HEK293 (cell line): ENCODE results near the gene MED8.
"Not testable (repeated sequence)": the region's sequence is repeated elsewhere in the genome, so short reads cannot be mapped to it uniquely, and the experiment has no call there.

Experiments
- CTCF ChIP-seq: fragments of 450-650 bp; formaldehyde crosslinking; IDR thresholded peaks from 2 replicates; pipeline ENCODE4 v1.5.1; 2016; ENCODE audit warnings: missing biosample characterization, missing genetic modification characterization
- SCRT2 ChIP-seq: fragments of 450-650 bp; formaldehyde crosslinking; IDR thresholded peaks from 2 replicates; pipeline ENCODE4 v1.5.1; 2016; ENCODE audit warnings: missing biosample characterization, missing genetic modification characterization
- SP2 ChIP-seq: fragments of 450-650 bp; formaldehyde crosslinking; IDR thresholded peaks from 2 replicates; pipeline ENCODE4 v1.5.1; 2016; ENCODE audit warnings: missing biosample characterization, missing genetic modification characterization
- TCF7L2 ChIP-seq: IDR thresholded peaks from 2 replicates; pipeline ENCODE4 v1.6.1; 2011; ENCODE audit warnings: low read depth, mild to moderate bottlenecking, inconsistent platforms, low read length, moderate library complexity, borderline replicate concordance
- ZBTB7A ChIP-seq: fragments of 450-650 bp; formaldehyde crosslinking; IDR thresholded peaks from 2 replicates; pipeline ENCODE4 v1.5.1; 2016; ENCODE audit warnings: low read depth, missing biosample characterization, missing genetic modification characterization
- ZFP41 ChIP-seq: fragments of 450-650 bp; formaldehyde crosslinking; IDR thresholded peaks from 2 replicates; pipeline ENCODE4 v1.5.1; 2016; ENCODE audit warnings: missing biosample characterization, missing genetic modification characterization, borderline replicate concordance
- ZNF114 ChIP-seq: fragments of 450-650 bp; formaldehyde crosslinking; IDR thresholded peaks from 2 replicates; pipeline ENCODE4 v1.5.0; 2017; ENCODE audit warnings: missing biosample characterization, missing genetic modification characterization
- ZNF138 ChIP-seq: fragments of 450-650 bp; formaldehyde crosslinking; IDR thresholded peaks from 2 replicates; pipeline ENCODE4 v1.5.1; 2016; ENCODE audit warnings: missing biosample characterization, missing genetic modification characterization, borderline replicate concordance
- ZNF274 ChIP-seq, 2 experiments: fragments of 200-500 bp in 1 of 2; fragments of 450-650 bp in 1 of 2; sonication (Bioruptor generic) in 1 of 2; formaldehyde crosslinking in 1 of 2; IDR thresholded peaks; 2 replicates each; pipeline versions ENCODE4 v1.5.1 to v1.6.1; 2014 to 2016; ENCODE audit warnings: borderline replicate concordance in 1 of 2, inconsistent platforms in 1 of 2, low read length in 1 of 2, missing biosample characterization in 1 of 2, missing genetic modification characterization in 1 of 2
- ZNF350 ChIP-seq: fragments of 450-650 bp; formaldehyde crosslinking; IDR thresholded peaks from 2 replicates; pipeline ENCODE4 v1.5.0; 2017; ENCODE audit warnings: missing biosample characterization, mild to moderate bottlenecking, missing genetic modification characterization
- ZNF510 ChIP-seq: fragments of 450-650 bp; formaldehyde crosslinking; IDR thresholded peaks from 2 replicates; pipeline ENCODE4 v1.5.1; 2018; ENCODE audit warnings: mild to moderate bottlenecking, missing genetic modification characterization, missing biosample characterization; ENCODE audit not compliant: insufficient replicate concordance
- ZNF610 ChIP-seq: fragments of 450-650 bp; formaldehyde crosslinking; IDR thresholded peaks from 2 replicates; pipeline ENCODE4 v1.5.1; 2016; ENCODE audit warnings: missing biosample characterization, missing genetic modification characterization, borderline replicate concordance
- TF ChIP-seq, protein P1 (sequence below): fragments of 450-650 bp; formaldehyde crosslinking; IDR thresholded peaks from 2 replicates; pipeline ENCODE4 v1.5.1; 2016; ENCODE audit warnings: missing biosample characterization, missing genetic modification characterization

DNA sequence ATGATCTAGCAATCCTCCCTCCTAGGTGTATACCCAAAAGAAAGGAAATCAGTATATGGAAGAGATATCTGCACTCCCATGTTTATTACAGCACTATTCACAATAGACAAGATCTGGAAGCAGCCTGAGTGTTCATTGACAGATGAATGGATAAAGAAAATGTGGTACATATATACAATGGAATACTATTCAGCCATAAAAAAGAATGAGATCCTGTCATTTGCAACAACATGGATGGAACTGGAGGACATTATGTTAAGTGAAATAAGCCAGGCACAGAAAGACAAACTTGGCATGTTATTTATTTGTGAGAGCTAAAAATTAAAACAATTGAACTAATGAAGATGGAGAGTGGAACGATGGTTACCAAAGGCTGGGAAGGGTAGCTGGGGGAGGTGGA lies 23.8 kb upstream of the MED8 start:
- TF ChIP-seq SCRT2 (tag by site-specific recombination); CTCF (tag by site-specific recombination); SP2 (tag by site-specific recombination); ZNF138 (tag by site-specific recombination); ZNF610 (tag by site-specific recombination); ZNF350 (tag by site-specific recombination); TCF7L2; ZNF274 (IDR thresholded peaks at IDR 0.05; ENCODE audit: low read length); ZNF274 (tag by site-specific recombination; IDR thresholded peaks at IDR 0.05; ENCODE audit: borderline replicate concordance); ZNF114 (tag by site-specific recombination); ZBTB7A (tag by site-specific recombination); ZNF510 (tag by site-specific recombination); ZFP41 (tag by site-specific recombination): not testable (repeated sequence)
- TF ChIP-seq, protein P1, sequence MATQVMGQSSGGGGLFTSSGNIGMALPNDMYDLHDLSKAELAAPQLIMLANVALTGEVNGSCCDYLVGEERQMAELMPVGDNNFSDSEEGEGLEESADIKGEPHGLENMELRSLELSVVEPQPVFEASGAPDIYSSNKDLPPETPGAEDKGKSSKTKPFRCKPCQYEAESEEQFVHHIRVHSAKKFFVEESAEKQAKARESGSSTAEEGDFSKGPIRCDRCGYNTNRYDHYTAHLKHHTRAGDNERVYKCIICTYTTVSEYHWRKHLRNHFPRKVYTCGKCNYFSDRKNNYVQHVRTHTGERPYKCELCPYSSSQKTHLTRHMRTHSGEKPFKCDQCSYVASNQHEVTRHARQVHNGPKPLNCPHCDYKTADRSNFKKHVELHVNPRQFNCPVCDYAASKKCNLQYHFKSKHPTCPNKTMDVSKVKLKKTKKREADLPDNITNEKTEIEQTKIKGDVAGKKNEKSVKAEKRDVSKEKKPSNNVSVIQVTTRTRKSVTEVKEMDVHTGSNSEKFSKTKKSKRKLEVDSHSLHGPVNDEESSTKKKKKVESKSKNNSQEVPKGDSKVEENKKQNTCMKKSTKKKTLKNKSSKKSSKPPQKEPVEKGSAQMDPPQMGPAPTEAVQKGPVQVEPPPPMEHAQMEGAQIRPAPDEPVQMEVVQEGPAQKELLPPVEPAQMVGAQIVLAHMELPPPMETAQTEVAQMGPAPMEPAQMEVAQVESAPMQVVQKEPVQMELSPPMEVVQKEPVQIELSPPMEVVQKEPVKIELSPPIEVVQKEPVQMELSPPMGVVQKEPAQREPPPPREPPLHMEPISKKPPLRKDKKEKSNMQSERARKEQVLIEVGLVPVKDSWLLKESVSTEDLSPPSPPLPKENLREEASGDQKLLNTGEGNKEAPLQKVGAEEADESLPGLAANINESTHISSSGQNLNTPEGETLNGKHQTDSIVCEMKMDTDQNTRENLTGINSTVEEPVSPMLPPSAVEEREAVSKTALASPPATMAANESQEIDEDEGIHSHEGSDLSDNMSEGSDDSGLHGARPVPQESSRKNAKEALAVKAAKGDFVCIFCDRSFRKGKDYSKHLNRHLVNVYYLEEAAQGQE (tag by site-specific recombination) = not testable (repeated sequence)
